Thyroid gland (tissue), 4 donors: Measurements from ENCODE around the gene ACSM3.

Source experiments
- CTCF ChIP-seq, 6 experiments: fragments of 200-600 bp in 3 of 6; fragments of 450-650 bp in 3 of 6; sonication (generic) in 3 of 6; IDR thresholded peaks; one replicate each; pipeline ENCODE4 v1.5.1; 2016 to 2019; ENCODE audit warnings: antibody characterized with exemption in 6 of 6, mild to moderate bottlenecking in 2 of 6, inconsistent platforms in 1 of 6, moderate library complexity in 1 of 6
- POLR2A ChIP-seq, 2 donors: fragments of 450-650 bp; IDR thresholded peaks; one replicate each; pipeline ENCODE4 v1.6.1; 2017; ENCODE audit warnings: antibody characterized with exemption in 2 of 2, mild to moderate bottlenecking in 2 of 2, moderate library complexity in 1 of 2

GRCh38 chr16:20750558-20750957 is 13.3 kb upstream of the ACSM3 start:
- TF ChIP-seq CTCF (IDR thresholded peaks at IDR 0.05) (no peak), POLR2A (IDR thresholded peaks at IDR 0.05) (no peak)
